Measurements from ENCODE around the gene POU2F3.

- TF ChIP-seq CTCF (IDR thresholded peaks at IDR 0.05) (no peak), POLR2A (IDR thresholded peaks at IDR 0.05) (no peak), EP300 (IDR thresholded peaks at IDR 0.05) (no peak)
Measured at GRCh38 chr11:120332822-120333716, 93.1 kb downstream of the POU2F3 start.
